ENCODE results near the gene ERBIN.

DNA sequence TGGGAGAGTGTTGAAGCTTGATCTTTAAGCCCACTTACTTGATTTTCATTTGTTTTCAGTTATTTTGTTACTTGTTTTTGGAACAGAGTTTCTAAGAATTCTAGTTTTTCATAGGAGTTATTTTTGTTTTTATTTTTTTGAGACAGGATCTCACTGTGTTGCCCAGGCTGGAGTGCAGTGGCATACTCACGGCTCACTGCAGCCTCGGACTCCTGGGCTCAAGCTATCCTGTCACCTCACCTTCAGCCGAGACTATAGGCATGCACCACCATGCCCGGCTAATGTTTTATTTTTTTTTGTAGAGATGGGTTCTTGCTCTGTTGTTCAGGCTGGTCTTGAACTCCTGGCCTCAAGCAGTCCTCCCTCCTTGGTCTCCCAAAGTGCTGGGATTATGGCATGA is 6.3 kb downstream of the ERBIN start:
- TF ChIP-seq, protein P1, sequence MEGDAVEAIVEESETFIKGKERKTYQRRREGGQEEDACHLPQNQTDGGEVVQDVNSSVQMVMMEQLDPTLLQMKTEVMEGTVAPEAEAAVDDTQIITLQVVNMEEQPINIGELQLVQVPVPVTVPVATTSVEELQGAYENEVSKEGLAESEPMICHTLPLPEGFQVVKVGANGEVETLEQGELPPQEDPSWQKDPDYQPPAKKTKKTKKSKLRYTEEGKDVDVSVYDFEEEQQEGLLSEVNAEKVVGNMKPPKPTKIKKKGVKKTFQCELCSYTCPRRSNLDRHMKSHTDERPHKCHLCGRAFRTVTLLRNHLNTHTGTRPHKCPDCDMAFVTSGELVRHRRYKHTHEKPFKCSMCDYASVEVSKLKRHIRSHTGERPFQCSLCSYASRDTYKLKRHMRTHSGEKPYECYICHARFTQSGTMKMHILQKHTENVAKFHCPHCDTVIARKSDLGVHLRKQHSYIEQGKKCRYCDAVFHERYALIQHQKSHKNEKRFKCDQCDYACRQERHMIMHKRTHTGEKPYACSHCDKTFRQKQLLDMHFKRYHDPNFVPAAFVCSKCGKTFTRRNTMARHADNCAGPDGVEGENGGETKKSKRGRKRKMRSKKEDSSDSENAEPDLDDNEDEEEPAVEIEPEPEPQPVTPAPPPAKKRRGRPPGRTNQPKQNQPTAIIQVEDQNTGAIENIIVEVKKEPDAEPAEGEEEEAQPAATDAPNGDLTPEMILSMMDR (conservative IDR thresholded peaks at IDR 0.05; ENCODE audit: low read depth, low read length): no peak
- no peak for TF ChIP-seq POLR2A (IDR thresholded peaks at IDR 0.05; ENCODE audit: low read depth, low read length)
- TF ChIP-seq FOS (IDR thresholded peaks at IDR 0.05; ENCODE audit: low read depth, low read length): no peak
- no peak for TF ChIP-seq RAD21 (IDR thresholded peaks at IDR 0.05; ENCODE audit: low read length)
- no peak for TF ChIP-seq MXI1 (IDR thresholded peaks at IDR 0.05; ENCODE audit: borderline replicate concordance, low read depth, low read length)
- TF ChIP-seq, protein P2, sequence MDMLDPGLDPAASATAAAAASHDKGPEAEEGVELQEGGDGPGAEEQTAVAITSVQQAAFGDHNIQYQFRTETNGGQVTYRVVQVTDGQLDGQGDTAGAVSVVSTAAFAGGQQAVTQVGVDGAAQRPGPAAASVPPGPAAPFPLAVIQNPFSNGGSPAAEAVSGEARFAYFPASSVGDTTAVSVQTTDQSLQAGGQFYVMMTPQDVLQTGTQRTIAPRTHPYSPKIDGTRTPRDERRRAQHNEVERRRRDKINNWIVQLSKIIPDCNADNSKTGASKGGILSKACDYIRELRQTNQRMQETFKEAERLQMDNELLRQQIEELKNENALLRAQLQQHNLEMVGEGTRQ (IDR thresholded peaks at IDR 0.05; ENCODE audit: low read depth, low read length): no peak
- TF ChIP-seq MAZ (IDR thresholded peaks at IDR 0.05; ENCODE audit: borderline replicate concordance, low read depth, low read length): no peak
- no peak for TF ChIP-seq CEBPB (IDR thresholded peaks at IDR 0.05; ENCODE audit: low read depth, low read length)
- TF ChIP-seq RFX5 (IDR thresholded peaks at IDR 0.05; ENCODE audit: low read depth, low read length): no peak
- no peak for TF ChIP-seq MAFK (IDR thresholded peaks at IDR 0.05; ENCODE audit: low read depth, low read length)
- TF ChIP-seq SMC3 (IDR thresholded peaks at IDR 0.05; ENCODE audit: low read depth, low read length): no peak
